PC-3 (cell line): Measurements from ENCODE around the gene DOLK. TPM values are rescaled to one million over a fixed set of nuclear protein-coding genes. Genes with fewer than 3 reads are reported as not detected.

Experiments used
- ATAC-seq: fragments of 200-7000 bp; cut with Tn5 transposase; 2 replicates; pipeline ENCODE4 v1.9.1; 2020; ENCODE audit warnings: mild to moderate bottlenecking, moderate library complexity
- BruUV-seq: library from RNA; stranded (reverse); fragments of 400-500 nt; replicated peaks from 2 replicates; lab custom pipeline; 2021; lab: Mats Ljungman, UMichigan
- CTCF ChIA-PET: fragments of 300-600 bp; sonication (Branson Sonifier 250); formaldehyde crosslinking; loops from one replicate; lab custom pipeline; 2022; ENCODE audit warnings: antibody characterized with exemption; lab: Charles Lee
- POLR2A ChIA-PET: fragments of 300-600 bp; sonication (Branson Sonifier 250); formaldehyde crosslinking; loops from one replicate; lab custom pipeline; 2022; ENCODE audit warnings: antibody characterized with exemption; ENCODE audit not compliant: unreplicated experiment; lab: Charles Lee
- DNase-seq: peaks from one replicate; pipeline ENCODE4 v3.0.0-alpha.2; 2015
- H2AFZ ChIP-seq: fragments of 300-600 bp; sonication (generic); 2 replicates; pipeline ENCODE4 v1.6.0; 2016; ENCODE audit warnings: antibody characterized with exemption, low read length
- H3F3A ChIP-seq: fragments of 300-600 bp; sonication (generic); one replicate; pipeline ENCODE4 v1.6.0; 2017; ENCODE audit warnings: antibody characterized with exemption, low read length, control low read depth, mild to moderate bottlenecking; ENCODE audit not compliant: unreplicated experiment
- H3K27ac ChIP-seq: fragments of 300-600 bp; sonication (generic); 2 replicates; pipeline ENCODE4 v1.5.1; 2016; ENCODE audit warnings: mild to moderate bottlenecking, low read length
- H3K27me3 ChIP-seq: fragments of 300-600 bp; sonication (generic); 2 replicates; pipeline ENCODE4 v1.6.1; 2016; ENCODE audit warnings: low read length, mixed read lengths
- H3K36me3 ChIP-seq: fragments of 300-600 bp; sonication (generic); 2 replicates; pipeline ENCODE4 v1.6.1; 2016; ENCODE audit warnings: low read depth, mixed run types, low read length, mixed read lengths
- H3K4me1 ChIP-seq: fragments of 300-600 bp; sonication (generic); 2 replicates; pipeline ENCODE4 v1.5.1; 2016; ENCODE audit warnings: low read length; ENCODE audit not compliant: insufficient read depth
- H3K4me2 ChIP-seq: fragments of 300-600 bp; sonication (generic); 2 replicates; pipeline ENCODE4 v1.6.0; 2016; ENCODE audit warnings: low read length
- H3K4me3 ChIP-seq: fragments of 300-600 bp; sonication (generic); 2 replicates; pipeline ENCODE4 v1.5.1; 2016; ENCODE audit warnings: mild to moderate bottlenecking, low read length, mixed read lengths
- H3K79me2 ChIP-seq: fragments of 300-600 bp; sonication (generic); 2 replicates; pipeline ENCODE4 v1.6.1; 2017; ENCODE audit warnings: low read length, mixed read lengths
- H3K9ac ChIP-seq: fragments of 300-600 bp; sonication (generic); 2 replicates; pipeline ENCODE4 v1.6.0; 2016; ENCODE audit warnings: mild to moderate bottlenecking, low read length
- H3K9me2 ChIP-seq: fragments of 300-600 bp; sonication (generic); replicated peaks from 2 replicates; pipeline ENCODE4 v1.6.1; 2016; ENCODE audit warnings: mixed run types, low read length, mixed read lengths
- H3K9me3 ChIP-seq: fragments of 300-600 bp; sonication (generic); 2 replicates; pipeline ENCODE4 v1.6.1; 2016; ENCODE audit warnings: low read length, mixed read lengths
- H4K20me1 ChIP-seq: fragments of 300-600 bp; sonication (generic); 2 replicates; pipeline ENCODE4 v1.6.1; 2016; ENCODE audit warnings: low read length, mixed read lengths
- CTCF ChIP-seq: fragments of 300-600 bp; sonication (generic); conservative IDR thresholded peaks from 2 replicates; pipeline ENCODE4 v1.5.1; 2017; ENCODE audit warnings: antibody characterized with exemption, low read depth, mild to moderate bottlenecking, low read length
- EZH2 ChIP-seq: fragments of 300-600 bp; sonication (generic); IDR thresholded peaks from one replicate; pipeline ENCODE4 v1.6.1; 2017; ENCODE audit warnings: antibody characterized with exemption, mild to moderate bottlenecking, low read length; ENCODE audit not compliant: unreplicated experiment
- EZH2phosphoT487 ChIP-seq: fragments of 300-600 bp; sonication (generic); IDR thresholded peaks from 2 replicates; pipeline ENCODE4 v1.6.1; 2018; ENCODE audit warnings: mild to moderate bottlenecking, antibody characterized with exemption, low read length, borderline replicate concordance
- intact Hi-C: fragments of 100-400 bp; cut with micrococcal nuclease; formaldehyde crosslinking; loops from 2 replicates; pipeline ENCODE4 v1.9.0; 2023
- total RNA-seq: library from RNA; depleted of rRNA; stranded (reverse); fragments of >200 nt; gene quantifications from 2 replicates; pipeline ENCODE4 v1.2.3, GENCODE V29; 2014

DOLK gene
- total RNA-seq, 1 experiment from 2014 or later = 17.9 TPM

DNA sequence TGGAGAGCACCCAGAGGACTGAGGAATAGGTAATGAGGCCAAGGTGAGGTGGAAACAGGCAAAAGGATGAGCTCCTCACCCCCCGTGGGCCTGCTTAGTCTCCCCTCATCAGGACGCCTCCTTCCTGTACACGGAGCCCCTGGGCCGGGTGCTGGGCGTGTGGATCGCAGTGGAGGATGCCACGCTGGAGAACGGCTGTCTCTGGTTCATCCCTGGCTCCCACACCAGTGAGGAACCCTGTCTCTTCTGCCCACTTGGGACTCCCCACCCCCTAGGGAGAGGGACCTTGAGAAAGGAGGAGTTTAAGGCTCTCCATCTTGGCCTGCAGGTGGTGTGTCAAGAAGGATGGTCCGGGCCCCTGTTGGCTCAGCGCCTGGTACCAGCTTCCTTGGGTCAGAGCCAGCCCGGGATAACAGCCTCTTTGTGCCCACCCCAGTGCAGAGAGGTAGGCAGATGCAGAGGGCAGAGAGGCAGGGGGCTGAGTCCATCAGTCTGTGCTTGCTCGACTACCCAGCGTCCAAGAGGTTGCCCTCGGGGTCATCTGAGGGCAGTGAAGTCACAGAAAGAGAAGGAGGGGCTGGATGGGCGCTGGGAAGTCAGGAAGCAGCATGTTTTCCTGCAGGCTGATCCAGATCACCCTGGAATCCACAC is 7.0 kb downstream of the DOLK start:
- no peak overlapping the region for H3K4me2 ChIP-seq
- H3K9ac ChIP-seq = no peak overlapping the region
- H3K9me3 ChIP-seq = no peaks in the 10 kb centered on the region
- H4K20me1 ChIP-seq = no peaks in the 10 kb centered on the region
- peaks cover under 1% of the 10 kb centered on the region; the same call in 1 of the 2 replicates for H3K79me2 ChIP-seq
- H3K4me3 ChIP-seq = no peak overlapping the region
- no peak for ATAC-seq
- no peak overlapping the region for H2AFZ ChIP-seq
- H3K36me3 ChIP-seq = no peaks in the 10 kb centered on the region
- no peaks in the 10 kb centered on the region for H3F3A ChIP-seq
- ChIA-PET CTCF (no interaction called here), POLR2A (no interaction called here)
- H3K27me3 ChIP-seq = no peaks in the 10 kb centered on the region
- no peaks in the 10 kb centered on the region for H3K4me1 ChIP-seq
- H3K9me2 ChIP-seq = no peaks in the 10 kb centered on the region
- intact Hi-C loops = no loop called here
- no peak for TF ChIP-seq EZH2phosphoT487
- no peak for TF ChIP-seq CTCF
- no peak for TF ChIP-seq EZH2
- BruUV-seq = no TSS peak
- no peak overlapping the region for H3K27ac ChIP-seq
- no peak for DNase-seq

- Histone ChIP-seq H3F3A (no peaks in the 10 kb centered on the region), H3K79me2 (no peaks in the 10 kb centered on the region), H3K9ac (no peak overlapping the region), H3K36me3 (no peaks in the 10 kb centered on the region), H3K9me3 (no peaks in the 10 kb centered on the region), H3K4me3 (no peak overlapping the region), H3K4me2 (no peak overlapping the region), H3K27ac (no peak overlapping the region), H3K4me1 (no peaks in the 10 kb centered on the region), H4K20me1 (no peaks in the 10 kb centered on the region), H3K9me2 (no peaks in the 10 kb centered on the region), H3K27me3 (no peaks in the 10 kb centered on the region), H2AFZ (no peak overlapping the region)
- ChIA-PET CTCF (no interaction called here), POLR2A (no interaction called here)
- no TSS peak for BruUV-seq
- no peak for DNase-seq
- intact Hi-C loops = no loop called here
- TF ChIP-seq CTCF (no peak), EZH2phosphoT487 (no peak), EZH2 (no peak)
- ATAC-seq = no peak
Observed at GRCh38 chr9:128937310-128938165, 9.9 kb downstream of the DOLK start.
